Stimulated activated CD8-positive, alpha-beta memory T cell treated with anti-CD3 and anti-CD28 coated beads, Interleukin-12 subunit alpha, Interleukin-12 subunit beta, amount 100 ng/mL, for 24 hours (primary cell): Measurements from ENCODE around the gene PLN.

Experiments
- DNase-seq: peaks from one replicate; pipeline ENCODE4 v3.0.0-alpha.2; 2020; ENCODE audit errors: extremely low read depth

PLN gene

GRCh38 chr6:118548136-118548535, at the start of gene PLN:
Gene PLN (plus strand): TSS chr6:118548296. CDS start chr6:118558922, 10,626 bp downstream.
- no peak for DNase-seq

- DNase-seq: no peak
These were observed 47.7 kb upstream of the PLN start for GRCh38 chr6:118500130-118501015.

- no peak for DNase-seq
These were observed 47.0 kb upstream of the PLN start for GRCh38 chr6:118501099-118501498.

GRCh38 chr6:118501765-118502164, 46.3 kb upstream of the PLN start:
- no peak for DNase-seq

DNA sequence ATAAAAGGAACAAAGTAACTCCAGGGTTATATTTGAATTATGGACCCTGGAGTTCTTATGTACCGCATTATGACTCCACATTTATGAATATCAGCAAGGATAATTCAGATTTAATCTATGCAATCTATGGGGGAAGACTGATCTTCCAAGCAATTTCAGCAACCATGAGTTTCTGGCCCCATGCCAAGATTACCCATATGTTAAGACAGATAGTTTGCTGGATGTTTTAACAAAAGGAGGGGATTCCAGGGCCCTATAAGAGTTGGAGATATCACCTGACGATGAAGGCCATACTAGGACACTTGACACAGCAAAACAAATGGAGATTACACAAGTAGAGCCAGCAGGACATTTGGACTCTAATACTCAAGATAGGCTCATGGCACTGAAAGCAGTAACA, 45.9 kb upstream of the PLN start:
- DNase-seq: no peak

DNA sequence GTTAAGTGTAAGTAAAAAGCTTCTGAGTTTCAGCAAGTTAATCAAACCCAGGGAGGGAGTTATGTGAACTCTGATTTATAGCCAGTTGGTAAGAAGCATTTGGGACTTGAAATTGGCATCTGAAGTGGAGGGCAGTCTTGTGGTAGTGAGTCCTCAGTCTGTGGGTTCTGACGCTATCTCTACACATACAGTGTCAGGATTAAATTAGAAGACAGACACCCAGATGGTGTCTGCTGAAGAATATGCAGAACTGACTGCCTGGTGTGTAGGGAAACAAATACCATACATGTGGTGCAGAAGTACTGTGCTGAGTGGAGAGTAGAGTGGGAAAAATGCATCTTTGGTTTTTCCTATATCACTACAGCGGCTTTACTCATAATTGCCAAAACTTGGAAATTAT, 43.5 kb upstream of the PLN start:
- DNase-seq: no peak

DNA sequence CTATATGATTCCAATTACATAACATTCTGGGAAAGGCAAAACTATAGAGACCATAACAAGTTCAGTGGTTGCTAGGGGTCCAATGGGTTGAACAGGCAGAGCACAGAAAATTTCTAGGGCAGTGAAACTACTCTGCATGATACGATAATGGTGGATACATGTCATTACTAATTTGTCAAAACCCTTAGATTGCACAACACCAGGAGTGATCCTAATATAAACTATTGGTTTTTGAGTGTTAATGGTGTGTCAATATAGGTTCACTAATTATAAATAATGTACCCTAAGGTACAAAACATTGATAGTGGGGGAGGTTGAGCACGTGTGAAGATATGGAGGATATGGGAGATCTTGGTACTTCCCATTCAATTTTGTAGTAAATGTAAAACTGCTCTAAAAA, 42.4 kb upstream of the PLN start:
- DNase-seq: no peak

GRCh38 chr6:118506071-118506638, 41.9 kb upstream of the PLN start:
- DNase-seq: no peak

- no peak for DNase-seq
These were observed 40.5 kb upstream of the PLN start for GRCh38 chr6:118507636-118508035.

- DNase-seq: no peak
These were observed 39.0 kb upstream of the PLN start for GRCh38 chr6:118509009-118509617.

DNA sequence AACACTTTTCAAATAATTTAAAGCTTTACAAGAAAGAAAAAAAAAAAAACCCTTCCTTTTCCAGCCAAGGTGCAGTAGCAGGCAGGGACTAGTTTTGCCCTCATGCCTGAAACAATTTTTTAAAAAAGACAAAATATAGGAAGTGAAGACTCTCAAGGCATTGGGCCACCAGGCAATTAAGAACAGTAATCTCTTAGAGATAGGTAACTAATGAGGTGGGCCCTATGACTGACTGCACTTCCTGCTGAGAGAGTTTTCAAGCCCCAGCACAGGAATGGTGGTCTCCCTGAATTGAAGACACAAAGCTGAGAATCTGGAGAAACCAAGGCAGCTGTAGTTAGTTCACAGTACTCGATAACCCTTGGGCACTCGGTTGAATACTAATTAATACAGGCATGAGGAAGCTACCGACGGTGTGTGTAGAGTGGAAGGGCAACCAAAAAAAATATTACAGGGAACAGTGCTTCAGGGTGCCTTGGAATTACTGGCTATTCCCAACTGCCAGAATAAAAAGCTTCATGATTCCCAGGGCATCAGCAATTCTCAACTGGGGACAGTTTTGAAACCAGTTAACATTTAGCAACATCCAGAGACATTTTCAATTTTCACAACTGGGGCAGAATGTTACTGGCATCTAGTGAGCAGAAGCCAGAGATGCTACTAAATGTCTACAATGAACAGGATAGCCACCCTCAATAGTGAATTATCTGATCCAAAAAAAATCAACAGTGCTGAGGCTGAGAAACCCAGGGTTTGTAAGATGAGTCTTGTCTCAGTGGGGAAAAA, 36.0 kb upstream of the PLN start:
- no peak for DNase-seq

DNA sequence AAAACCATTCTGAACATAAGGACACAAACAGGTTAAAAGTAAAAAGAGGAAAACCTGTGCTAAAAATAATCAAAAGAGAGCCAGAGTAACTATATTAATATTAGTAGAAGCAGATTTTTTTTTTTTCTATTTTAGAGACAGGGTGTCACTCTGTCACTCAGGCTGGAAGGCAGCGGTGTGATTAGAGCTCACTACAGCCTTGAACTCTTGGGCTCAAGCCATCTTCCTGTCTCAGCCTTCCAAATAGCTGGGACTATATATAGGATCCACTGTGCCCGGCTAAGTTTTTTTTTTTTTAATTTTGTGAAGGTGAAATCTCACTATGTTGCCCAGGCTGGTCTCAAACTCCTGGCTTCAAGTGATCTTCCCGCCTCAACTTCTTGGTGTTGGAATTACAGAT, 33.4 kb upstream of the PLN start:
- DNase-seq: no peak

- DNase-seq: no peak
These were observed 25.7 kb upstream of the PLN start for GRCh38 chr6:118522422-118522821.

GRCh38 chr6:118523216-118523615, 24.9 kb upstream of the PLN start:
- no peak for DNase-seq

DNA sequence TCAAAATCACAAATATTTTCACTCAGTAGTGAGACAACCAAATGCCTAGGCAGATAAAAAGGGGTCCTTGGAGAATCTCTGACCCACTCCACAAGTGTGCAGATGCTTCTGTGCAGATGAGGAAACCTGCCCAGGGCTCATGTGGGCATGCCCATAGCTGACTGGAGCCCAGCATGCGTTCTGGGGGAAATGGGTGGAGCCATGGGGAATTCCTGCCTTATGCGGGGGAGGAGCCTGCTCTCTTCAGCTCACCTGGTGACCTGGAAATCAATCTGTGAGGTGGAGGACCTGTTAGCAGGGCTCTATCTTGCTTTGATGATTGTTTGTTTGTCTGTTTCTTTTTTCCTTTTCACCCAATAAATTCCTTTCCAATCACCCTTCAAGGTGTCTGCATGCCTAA, 23.4 kb upstream of the PLN start:
- no peak for DNase-seq

- DNase-seq: no peak
These were observed 21.9 kb upstream of the PLN start for GRCh38 chr6:118525913-118526780.

- no peak for DNase-seq
These were observed 20.0 kb upstream of the PLN start for GRCh38 chr6:118528129-118528528.

GRCh38 chr6:118529756-118530155, 18.3 kb upstream of the PLN start:
- DNase-seq: no peak

- DNase-seq: no peak
These were observed 17.2 kb upstream of the PLN start for GRCh38 chr6:118530942-118531341.

DNA sequence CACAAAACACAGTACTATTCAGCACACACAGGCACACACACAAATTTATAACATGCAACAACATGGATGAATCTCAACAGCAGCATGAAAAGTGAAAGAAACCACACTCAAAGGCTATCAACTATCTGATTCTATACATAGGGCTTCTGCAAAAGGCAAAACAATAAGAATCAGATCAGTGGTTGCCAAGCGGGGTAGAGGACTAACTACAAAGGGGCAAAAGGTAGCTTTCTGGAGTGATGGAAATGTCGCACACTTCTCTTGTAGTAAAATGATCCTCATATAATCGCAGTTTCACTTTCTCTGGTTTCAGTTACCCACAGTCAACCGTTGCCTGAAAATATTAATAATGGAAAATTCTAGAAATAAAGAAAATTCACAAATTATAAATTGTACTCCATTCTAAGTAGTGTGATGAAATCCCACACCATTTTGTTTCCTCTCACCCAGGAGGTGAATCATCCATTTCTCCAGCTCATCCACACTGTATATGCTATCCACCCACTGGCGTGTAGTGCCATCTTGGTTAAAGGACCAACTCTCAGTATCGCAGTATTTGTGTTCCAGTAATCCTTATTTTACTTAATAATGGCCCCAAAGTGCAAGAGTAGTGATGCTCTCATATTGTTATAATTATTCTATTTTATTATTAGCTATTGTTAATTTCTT, 12.8 kb upstream of the PLN start:
- DNase-seq: no peak

DNA sequence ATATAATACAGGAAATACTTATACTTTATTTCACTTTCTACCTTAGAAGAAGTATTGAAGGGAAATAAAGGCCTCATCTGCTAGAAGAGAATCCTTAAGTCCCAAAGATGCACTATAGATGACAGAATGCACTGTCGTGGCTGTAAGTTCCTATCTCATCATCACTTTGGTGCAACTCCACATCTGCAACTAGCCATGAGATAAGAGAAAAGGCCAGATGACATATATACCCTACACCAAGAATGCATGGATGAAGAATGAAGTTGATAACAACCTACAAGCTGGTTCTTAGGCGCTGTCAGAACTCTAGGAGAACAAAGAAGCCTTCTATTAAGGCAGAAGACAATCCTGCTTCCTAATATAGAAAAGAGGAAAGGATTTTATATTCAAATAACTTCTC, 11.6 kb upstream of the PLN start:
- no peak for DNase-seq
